Activated CD4-positive, CD25-positive, alpha-beta regulatory T cell treated with anti-CD3 and anti-CD28 coated beads, Interleukin-2, amount 50 U/mL, for 24 hours (primary cell): ENCODE results near the gene RPS17.

Experiments used
- ATAC-seq, 2 donors: fragments of 150-1000 bp; cut with Tn5 transposase; one replicate each; pipeline ENCODE4 v1.10.0; 2021; ENCODE audit warnings: mild to moderate bottlenecking in 1 of 2, moderate library complexity in 1 of 2

RPS17 gene

DNA sequence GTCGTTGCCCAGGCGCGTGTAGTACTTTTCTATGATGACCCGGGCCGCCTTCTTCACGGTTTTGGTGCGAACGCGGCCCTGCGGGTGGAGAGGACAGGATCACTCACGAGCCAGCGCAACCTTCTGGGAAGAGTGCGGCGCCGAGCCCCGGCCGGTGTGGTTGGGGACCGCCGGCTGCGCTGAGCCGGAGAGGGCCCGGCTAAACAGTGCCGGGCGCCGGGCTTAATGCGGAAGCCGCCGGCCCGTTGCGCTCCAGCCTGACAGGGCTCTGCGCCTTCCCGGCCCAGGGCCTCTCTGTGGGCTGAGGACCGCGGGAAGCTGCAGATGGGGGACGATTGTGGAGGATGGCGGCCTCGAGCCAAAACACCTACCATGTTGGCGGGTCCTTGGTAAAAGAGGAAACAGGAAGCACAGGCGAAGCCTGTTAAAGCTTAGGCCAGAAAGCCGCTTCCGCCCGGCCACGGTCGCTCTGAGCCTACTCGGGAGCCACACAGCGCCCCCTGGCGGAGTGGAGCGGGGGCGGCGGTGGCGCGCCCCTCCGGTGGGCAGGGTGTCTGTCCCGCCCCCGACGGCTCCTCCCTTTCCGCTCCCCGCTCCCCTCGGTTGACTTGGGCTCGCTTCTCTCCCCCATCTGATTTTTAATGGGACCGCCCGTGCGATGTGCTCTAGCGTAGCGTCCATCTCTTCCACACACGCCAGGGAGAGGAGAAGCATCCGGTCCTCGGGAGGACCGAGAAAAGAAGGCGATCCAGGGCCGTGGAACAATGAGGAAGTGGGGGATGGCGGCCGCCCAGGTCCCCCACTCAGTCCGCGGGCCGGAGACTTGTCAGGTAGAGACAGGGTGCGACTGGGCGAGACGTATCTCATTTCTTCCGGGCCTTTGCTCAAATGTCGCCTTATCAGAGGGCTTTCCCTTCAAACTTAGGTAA, at the start of gene RPS17:
Gene RPS17 (minus strand): TSS at position 403 of the 929 bp plus-strand sequence. CDS start 29 bp downstream, at position 374.
- ATAC-seq: peak; percentile 94 to 95

DNA sequence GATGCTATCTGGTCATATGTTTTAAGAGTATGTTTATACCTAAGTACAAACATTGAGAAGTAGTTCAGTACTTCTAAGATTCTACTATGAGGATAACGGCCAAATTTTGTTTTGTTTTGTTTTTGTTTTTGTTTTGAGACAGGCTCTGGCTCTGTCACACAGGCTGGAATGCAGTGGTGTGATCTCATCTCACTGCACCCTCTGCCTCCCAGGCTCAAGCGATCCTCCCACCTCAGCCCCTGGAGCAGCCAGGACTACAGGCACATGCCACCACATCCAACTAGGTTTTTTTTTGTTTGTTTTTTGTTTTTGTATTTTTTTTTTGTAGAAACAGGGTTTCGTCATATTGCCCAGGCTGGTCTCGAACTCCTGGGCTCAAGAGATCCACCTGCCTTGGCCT, 47.5 kb upstream of the RPS17 start:
- no peak for ATAC-seq

DNA sequence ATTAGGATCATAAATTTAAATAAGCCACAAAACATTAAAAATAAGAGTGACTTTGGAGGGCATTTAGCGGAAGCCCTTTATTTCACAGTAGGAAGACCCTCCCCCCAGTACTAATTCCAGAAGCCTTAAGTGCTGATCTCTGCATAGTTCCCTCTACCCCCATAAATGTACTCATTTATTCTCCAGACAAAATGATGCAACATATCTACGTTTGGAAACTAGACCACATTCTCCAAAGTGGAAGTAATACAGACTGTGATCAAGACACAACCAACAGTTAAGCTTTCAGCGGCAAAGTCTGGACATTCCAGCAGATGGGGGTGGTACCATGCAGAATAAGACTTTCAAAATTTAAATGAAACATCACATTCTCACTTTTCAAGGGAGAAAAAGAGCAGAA, 44.8 kb upstream of the RPS17 start:
- ATAC-seq: no peak

DNA sequence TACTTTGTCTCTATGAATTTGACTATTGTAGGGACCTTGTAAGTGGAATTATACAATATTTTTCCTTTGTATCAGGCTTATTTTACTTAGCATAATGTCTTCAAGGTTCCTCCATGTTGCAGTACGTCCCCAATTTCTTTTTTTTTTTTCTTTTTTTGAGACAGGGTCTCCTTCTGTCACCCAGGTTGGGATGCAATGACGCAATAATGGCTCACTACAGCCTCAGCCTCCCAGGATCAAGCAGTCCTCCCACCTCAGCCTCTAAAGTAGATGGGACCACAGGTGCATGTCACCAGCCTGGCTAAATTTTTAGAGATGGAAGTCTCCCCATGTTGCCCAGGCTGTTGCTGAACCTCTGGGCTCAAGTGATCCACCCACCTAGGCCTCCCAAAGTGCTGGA, 40.5 kb upstream of the RPS17 start:
- ATAC-seq: no peak

DNA sequence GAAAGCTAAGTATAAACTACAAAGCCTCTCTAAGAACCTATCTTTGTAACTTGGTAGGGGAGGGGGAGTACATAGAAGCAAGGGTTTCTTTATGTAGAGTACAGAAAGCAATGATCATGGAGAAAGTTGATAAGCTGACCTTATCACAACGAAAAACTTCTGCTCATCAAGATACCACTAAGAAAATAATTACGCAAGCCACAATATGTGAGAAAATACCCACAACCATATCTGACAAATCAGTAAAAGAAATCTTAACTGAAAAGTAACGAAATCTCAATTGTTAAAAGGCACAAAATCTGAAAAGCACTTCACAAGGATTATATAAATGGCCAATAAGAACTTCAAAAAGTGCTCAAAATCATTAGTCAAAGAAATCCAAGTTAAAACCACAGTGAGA, 35.1 kb upstream of the RPS17 start:
- no peak for ATAC-seq

DNA sequence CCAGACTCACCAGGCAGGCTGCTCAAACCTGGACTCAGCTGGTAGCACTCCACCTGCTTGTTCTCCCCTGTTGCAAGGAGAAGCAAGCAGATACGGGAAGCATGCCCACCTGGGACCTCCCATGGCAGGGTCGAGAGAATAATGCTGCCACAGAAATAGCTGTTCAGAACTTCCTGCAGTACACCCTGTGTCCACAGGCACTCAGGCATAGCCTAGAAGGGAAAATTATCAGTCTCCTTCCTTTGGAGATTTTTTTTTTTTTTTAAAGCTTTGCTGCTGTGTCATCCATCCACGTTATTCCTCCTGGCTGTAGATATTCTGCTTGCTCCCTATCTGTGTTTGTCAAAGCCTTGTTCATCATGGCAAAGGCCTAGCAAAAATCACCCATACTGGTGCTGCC, 32.7 kb upstream of the RPS17 start:
- ATAC-seq: no peak

DNA sequence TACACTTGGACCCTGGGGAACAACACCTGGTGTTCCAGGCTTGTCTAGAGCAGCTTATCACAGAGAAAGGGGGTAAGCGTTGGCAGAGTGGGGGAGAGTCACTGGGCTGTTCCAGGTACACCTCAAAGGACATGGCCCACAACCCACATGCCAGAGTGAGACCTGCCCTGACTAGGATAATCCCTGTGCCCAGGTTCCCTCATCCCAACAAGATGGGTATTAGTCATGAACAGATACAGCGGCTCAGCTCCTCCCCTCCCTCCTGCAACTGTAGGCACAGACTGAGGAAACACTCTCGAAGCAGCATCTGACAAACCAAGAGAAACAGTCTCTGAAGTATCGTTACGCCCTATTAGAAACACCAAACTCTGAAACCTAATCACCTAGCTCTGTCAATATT, 32.1 kb upstream of the RPS17 start:
- ATAC-seq: no peak

DNA sequence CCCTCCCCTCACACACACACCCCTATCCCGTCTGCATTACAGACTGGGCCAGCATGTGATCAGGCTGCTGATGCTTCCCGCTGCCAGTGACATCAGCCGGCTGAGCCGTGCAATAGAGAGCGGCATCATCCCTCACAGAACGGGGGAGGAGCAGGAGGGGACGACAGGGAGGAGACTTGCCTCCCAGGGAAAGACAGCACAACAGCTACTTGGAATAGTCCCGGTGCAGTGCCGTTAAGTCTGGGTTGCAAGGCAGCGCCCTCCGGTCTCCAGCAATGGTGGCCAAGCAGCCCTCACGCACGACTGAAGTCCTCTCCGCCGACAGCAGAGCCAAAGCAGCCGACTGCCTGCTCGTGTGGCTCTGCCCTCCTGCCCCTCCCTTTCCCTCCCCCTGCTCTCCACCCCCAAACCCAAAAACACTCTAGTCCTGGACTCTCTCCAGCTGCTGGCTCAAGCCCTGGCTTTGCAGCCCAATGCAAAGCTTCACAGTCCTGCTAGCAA, 31.5 kb upstream of the RPS17 start:
- ATAC-seq: no peak

DNA sequence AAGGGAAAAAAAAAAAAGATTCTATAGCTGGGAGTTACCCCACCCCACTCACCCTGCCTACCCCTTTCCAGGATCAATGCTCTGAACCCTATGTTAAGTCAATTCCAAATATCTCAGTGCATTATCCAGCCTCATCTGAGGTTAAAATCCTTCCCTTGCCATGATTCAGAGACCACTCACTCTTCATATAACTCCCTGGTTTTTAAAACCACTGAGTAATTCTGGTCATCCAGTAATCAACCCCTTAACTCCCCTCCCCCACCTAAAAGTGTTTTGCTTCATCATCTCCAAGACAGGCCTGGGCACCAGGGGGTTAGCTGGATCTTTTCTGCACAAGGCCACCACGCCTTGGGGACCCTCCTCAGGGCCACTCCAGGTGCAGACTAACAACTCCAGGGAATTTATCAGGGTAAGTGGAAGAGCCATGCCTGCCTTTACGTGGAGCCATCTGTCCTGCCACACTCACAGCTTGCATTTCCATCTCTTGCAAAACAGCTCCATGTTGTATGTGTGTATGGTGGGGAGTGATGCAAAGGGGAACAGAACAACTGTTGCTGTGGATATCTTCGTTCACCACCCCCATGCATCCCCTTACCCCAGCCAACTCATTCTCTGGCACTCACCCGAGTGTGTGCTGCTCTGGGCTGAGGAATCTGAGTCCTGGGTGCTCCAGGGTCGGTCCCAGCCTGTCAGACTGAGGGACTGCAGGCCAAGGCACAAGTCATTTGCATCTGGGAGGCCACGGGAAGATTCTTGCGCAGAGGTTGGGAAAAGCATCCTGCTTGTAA, 30.7 kb upstream of the RPS17 start:
- ATAC-seq: no peak

DNA sequence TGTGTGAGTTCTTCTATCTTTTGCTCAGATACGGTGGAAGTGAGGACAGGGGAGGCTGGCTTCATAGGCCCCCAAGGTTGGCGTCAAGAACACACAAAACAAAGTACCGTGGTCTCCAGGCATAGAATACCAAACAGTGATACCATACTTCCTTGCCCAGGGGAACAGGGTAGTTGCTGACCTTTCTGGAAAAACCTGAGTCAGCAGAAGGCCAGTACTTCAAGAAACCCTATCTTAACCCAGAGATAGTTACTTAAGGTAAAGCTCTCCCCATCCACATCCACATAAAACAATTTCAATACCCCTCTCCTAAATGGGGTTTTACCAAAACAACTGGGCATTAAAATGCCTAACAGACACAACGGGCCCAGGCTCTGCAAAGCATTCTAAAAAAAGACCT, 29.6 kb upstream of the RPS17 start:
- ATAC-seq: no peak

DNA sequence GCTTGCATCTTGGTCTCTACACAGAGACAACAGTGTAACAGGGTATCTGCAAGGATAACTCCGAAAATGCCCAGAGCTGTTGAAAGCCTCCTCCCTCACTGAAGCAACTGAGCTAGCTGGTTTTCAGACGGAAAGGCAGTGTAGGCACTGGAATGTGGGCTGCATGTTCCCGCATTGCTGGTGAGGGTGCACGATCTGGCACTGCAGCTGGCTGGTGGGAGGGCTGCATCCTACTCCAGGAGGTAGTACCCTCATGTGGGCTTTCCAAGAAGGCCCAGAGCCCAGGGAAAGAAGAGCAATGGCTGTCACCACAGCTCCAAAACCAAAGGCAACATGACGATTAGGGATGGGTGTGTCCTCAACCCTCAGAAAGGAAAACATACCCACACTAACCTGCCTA, 28.7 kb upstream of the RPS17 start:
- ATAC-seq: no peak

DNA sequence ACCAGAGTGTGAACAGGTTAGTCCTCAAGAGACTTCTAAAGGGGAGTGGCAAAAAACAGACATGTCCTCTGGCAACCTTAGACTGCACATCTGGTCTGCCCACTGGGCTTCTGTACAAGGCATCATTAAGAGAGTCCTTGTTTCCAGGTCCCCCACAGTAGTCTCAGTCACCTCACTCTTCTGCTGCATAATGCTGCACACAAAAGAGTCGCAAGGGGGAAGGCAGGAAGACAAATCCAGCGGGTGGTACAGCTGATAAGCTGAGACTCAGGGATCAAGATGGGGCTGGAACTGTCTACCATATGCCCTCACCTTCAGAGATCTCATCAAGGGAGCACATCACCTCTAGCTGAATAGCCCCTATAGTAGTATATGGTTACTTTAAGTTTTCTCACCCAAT, 27.4 kb upstream of the RPS17 start:
- no peak for ATAC-seq

DNA sequence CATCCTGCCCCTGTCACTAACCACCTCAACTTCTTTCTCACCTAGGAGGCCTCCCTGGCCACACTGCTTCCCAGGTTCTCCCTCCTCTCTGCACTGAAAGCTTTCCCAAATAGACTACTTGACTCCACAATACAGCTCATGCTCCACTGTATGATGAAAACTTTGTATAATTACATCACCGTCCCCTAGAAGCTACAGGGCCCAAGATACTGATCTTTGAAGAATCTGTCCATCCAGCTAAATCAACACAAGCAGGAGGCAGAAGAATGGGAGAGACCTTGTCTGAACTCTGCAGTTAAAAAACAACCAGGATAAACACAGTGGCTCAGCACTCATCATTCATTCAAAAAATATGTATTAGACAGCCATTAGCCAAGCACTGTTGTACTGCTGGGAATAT, 26.4 kb upstream of the RPS17 start:
- ATAC-seq: no peak

DNA sequence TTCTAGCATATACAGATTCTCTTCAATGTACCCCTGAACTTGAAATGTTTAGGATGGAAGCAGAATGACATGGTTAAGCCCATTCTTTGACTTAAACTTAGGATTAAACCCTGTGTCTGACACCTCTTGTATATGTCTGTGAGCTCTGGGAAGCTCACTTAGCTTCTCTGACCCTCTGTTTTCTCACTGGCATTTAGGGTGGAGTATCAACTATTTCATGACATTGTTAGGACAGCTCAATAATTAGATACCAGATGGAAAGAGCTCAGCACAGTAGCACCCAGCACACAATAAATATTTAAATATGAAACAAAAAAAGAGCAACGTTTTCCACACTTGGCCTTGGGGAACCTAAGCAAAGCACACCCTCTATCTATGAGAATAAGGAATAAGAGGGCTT, 18.2 kb upstream of the RPS17 start:
- no peak for ATAC-seq

DNA sequence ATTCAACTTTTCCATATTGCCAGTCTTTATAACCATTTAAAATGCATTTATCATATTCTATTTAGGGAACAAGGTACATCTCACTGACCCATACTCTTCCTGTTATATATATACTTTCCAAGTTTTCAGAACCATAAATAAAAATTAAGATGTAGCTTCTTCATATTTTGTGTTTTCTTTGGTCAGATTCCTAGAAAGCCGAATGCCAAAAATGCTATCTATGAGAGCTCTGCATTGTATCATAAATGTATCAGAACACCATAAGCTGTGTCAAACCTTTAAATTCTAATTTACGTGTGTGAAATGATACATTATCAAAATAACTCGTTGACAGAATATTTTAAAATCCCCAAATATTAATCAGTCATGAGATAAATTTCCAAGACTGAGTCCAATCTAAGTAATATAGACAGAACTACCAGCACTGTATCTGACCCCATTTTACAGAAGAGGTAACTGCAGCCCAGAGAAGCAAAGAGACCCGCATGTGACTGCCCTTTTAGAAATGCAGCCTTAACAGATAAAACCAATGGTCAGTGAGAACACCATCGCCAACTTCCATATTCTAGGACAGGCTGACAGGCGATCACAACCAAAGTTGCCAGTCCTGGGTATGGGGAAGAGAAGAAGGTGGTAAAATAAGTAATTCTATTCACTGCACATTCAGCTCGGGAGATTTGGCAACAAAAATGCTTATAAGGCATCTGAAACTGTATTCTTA, 16.2 kb upstream of the RPS17 start:
- no peak for ATAC-seq

DNA sequence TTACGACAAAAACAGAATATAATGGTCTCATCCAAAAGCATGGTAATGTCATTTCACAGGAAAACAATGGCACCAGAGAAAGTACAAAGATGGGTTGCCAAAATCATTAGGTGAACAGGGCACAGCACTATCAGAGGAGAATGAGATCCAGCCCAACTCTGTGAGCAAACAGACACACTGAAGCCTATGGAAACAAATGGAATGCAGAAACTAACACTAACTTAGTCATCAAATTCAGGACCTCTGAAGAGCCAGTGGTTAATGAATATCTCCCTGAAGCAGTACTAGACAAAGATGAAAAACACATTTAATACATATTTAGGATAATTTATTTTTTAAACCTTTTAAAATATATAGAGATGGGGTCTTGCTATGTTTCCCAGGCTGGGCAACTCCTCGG, 14.6 kb upstream of the RPS17 start:
- ATAC-seq: no peak

DNA sequence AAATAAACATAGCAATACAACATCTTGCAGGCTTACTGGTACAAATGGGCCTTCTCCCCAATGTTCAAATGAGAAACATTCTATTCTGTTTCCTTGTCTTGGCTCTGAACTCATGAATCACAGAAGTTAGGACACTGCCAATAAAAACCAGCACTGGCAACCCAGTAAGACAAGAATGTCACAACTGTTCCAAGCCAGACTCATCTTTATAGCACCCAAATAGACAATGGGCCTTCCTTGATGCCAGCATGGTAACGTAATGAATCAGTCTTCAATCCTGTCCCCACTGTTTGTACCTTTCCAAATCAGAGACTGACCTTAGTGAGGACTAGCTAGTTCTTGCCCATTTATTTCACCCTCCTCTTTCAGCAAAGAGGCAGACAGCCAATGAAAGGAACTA, 14.1 kb upstream of the RPS17 start:
- ATAC-seq: no peak

DNA sequence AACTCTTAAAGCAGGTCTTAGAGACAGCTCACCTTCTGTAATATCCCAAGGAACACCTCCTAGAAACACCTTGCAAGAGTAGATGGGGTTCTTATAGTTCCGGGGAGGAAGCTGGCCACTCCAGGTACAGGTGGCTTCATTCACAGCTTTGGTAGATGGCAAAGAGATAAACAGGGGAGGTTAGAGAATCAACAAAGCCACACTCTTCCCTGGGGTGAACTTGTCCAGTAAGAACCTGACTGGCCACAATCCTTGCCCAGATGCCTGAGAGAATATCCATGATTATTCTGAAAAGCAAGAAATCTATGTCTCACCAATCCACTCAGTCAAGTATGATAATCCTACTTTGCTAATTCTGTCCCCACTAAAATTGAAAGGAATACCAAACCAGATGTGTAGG, 13.6 kb upstream of the RPS17 start:
- ATAC-seq: no peak

DNA sequence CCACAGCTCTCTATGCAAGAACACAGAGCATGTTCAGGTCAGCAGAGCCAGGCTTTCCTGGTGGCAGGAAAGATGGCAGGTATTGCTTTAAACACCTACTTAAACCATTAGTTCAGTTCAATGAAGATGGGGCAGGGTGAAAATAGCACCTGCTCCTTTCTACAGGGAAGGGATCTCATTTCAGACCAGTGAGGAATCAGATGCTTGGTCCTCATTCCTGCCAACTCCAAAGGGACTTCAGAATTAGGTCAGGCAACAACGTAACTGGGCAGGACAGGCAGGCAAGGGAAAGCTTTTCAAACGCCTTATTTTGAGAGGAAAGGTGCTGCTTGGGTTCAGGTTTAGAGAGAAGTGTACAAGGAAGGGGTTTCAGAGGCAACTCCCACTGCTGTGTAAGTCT, 12.6 kb upstream of the RPS17 start:
- no peak for ATAC-seq

DNA sequence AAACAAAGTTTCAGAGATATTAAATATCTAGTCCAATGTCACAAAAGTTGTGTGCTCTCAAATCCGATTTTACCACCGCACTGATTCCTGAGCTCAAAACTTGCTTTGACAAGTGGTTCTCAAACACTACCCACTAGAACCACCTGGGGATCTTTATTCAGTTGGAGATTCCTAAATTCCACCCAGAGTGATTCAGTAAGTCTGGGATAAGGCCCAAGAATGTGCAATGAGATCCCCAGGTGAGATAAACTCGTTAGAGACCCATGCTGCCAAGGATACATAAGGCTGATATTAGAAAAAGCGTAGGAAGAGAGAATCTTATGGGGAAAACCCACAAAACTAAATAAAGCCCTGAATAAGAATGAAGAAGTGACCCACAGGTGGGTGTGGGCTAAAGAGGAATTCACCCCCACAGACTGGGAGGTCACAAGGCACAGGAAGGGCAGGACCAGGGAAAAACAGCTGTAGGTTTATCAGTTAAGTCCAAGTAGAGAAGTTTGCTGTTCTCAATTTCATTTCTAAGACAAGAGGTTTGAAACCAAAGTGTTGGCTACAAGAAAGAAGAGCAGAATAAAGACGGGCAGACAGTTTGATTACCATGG, 11.5 kb upstream of the RPS17 start:
- ATAC-seq: no peak

DNA sequence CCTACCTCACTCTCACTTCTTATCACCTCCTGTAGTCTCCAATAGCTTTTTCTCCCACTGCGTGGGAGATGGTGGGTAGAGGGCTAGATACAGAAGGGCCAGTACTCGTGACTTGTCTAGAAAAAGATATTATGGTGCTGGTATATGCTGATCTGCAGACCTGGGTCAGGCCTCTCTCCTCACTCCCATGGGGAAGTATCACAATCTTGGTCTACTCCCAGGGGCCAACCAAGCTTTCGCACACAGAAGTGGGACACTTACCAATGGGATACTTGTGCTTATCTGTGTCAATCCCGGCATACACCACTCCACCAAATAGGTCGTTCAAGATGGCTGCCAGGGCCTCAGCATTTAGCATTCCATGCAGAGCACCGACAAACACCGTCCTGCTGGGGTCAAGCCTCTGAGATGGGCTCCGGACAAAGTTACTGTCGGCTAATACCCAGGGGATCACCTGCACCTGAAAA, 9.0 kb upstream of the RPS17 start:
- no peak for ATAC-seq

DNA sequence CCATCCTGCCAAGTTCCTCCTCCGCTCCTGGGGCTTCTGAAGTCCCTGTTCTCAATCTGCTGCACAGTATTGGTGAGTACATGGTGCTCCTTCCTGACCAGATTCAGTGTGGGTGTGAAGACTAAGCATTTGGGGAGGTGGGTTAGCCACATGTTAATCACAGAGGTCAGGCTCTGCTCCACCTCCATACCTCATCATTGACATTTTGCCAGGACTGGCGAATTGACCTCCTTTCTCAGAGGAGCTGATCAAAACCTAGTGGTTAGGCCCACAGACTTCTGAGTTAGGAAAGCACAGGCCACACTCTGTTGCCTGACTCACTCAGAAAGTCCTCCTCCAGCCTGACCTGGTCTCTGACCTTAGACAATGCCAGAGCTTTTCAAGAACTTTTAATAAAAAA, 8.4 kb upstream of the RPS17 start:
- ATAC-seq: peak in 1 of 2 donors; percentile 36

DNA sequence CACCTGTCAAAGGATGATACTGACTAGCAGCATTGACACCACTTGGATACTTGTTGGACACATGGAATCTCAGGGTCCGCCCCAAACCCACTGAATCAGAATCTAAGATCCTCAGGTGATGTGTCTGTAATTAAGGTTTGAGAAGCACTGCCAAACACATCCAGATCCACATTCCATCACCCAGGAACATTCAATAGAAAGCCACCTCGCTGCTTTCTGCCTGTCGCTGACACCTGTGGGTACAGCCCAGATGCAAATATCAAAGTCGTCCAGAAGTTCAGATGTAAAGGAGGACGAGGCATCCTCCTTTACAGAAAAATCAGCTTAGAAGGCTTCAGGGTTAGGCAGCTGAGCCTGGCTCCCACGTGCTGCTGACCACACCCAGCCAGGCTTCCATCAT, 5.2 kb upstream of the RPS17 start:
- ATAC-seq: no peak
